ENCODE data around the gene STX10. TPM values are rescaled to one million over a fixed set of nuclear protein-coding genes. Genes with fewer than 3 reads are reported as not detected.

STX10 gene
- total and polyA plus RNA-seq, 9 of the 15 experiments (the other 6 are each of a cell fraction or from before 2014, with no cell fraction given): 0.51 to 66.3 (median 31.0) TPM

DNA sequence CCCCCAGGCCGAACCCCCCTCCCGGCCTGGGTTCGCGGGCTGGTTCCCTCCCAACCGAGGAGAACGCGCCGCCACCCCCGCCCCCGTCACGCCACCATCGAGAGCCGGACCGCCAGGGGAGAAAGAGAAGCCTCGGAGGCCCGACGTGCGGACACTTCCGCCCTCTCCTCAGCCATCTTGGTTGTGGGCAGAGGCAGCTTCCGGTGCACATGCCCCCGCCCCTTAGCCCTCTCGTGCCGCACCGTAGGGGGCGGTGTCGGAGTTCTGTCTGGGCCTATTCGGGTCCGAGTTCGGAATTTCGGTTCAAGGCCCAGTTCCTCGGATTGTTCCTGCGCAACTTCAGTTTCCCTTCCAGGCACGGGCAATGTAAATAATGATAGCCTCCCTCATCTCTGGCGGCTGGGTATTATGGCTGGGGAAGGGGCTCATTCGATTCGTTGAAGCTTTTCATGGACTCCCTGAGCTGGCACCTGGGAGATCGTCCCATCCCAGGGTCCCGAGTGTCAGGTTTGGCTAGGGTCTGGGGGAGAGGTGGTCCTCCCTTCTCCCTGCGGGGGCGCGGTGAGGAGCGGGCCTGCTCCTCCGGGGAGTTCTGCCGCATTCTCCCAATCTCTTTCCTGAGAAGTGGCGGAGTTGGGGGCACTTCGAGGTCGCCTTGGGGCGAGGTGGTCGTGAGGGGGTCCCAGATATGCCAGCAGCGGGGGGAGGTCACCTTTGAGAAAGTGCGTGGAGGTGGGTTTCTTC, at the start of gene STX10, which contains the start of gene IER2 (continued):
- TF ChIP-seq, protein P1, sequence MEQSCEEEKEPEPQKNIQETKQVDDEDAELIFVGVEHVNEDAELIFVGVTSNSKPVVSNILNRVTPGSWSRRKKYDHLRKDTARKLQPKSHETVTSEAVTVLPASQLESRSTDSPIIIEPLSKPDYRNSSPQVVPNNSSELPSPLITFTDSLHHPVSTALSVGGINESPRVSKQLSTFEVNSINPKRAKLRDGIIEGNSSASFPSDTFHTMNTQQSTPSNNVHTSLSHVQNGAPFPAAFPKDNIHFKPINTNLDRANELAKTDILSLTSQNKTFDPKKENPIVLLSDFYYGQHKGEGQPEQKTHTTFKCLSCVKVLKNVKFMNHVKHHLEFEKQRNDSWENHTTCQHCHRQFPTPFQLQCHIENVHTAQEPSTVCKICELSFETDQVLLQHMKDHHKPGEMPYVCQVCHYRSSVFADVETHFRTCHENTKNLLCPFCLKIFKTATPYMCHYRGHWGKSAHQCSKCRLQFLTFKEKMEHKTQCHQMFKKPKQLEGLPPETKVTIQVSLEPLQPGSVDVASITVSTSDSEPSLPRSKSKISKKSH (CRISPR knock-in tag; IDR thresholded peaks at IDR 0.05): no peak
- TF ChIP-seq TBL1XR1 (IDR thresholded peaks at IDR 0.05; ENCODE audit: low read length in 2 of 2) (peak in 1 of 2 experiments; percentile 37; a peak in 1 of 4 replicates), PTTG1 (tag; IDR thresholded peaks at IDR 0.05; ENCODE audit: low read depth) (no peak), RBM22 (IDR thresholded peaks at IDR 0.05; ENCODE audit: low read depth, low read length, poor library complexity, severe bottlenecking) (peak; percentile 35), PML (IDR thresholded peaks at IDR 0.05; ENCODE audit: low read length) (peak; percentile 49; the same call in 1 of the 2 replicates), PCBP1 (IDR thresholded peaks at IDR 0.05; ENCODE audit: low read depth, low read length, poor library complexity, severe bottlenecking) (no peak), HDAC8 (tag; IDR thresholded peaks at IDR 0.05) (no peak), CSDE1 (IDR thresholded peaks at IDR 0.05) (no peak), BHLHE40 (IDR thresholded peaks at IDR 0.05; ENCODE audit: low read length) (peak; percentile 99), ZC3H4 (CRISPR knock-in tag; IDR thresholded peaks at IDR 0.05; ENCODE audit: borderline replicate concordance) (peak; percentile 92; the same call in 1 of the 2 replicates), MTA1 (IDR thresholded peaks at IDR 0.05; ENCODE audit: borderline replicate concordance) (peak; percentile 17; the same call in 1 of the 2 replicates), ZBTB12 (CRISPR knock-in tag; IDR thresholded peaks at IDR 0.05) (no peak), CXXC5 (CRISPR knock-in tag; IDR thresholded peaks at IDR 0.05) (peak; percentile 97), CHCHD3 (CRISPR knock-in tag; IDR thresholded peaks at IDR 0.05) (no peak), CEBPG (CRISPR knock-in tag; IDR thresholded peaks at IDR 0.05) (peak; percentile 39; the same call in 1 of the 2 replicates), CEBPG (tag; conservative IDR thresholded peaks at IDR 0.05 in 1 of 2, IDR thresholded peaks at IDR 0.05 in 1 of 2) (no peak)
- TF ChIP-seq, protein P2, sequence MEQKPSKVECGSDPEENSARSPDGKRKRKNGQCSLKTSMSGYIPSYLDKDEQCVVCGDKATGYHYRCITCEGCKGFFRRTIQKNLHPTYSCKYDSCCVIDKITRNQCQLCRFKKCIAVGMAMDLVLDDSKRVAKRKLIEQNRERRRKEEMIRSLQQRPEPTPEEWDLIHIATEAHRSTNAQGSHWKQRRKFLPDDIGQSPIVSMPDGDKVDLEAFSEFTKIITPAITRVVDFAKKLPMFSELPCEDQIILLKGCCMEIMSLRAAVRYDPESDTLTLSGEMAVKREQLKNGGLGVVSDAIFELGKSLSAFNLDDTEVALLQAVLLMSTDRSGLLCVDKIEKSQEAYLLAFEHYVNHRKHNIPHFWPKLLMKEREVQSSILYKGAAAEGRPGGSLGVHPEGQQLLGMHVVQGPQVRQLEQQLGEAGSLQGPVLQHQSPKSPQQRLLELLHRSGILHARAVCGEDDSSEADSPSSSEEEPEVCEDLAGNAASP (IDR thresholded peaks at IDR 0.05): no peak
- TF ChIP-seq, protein P3, sequence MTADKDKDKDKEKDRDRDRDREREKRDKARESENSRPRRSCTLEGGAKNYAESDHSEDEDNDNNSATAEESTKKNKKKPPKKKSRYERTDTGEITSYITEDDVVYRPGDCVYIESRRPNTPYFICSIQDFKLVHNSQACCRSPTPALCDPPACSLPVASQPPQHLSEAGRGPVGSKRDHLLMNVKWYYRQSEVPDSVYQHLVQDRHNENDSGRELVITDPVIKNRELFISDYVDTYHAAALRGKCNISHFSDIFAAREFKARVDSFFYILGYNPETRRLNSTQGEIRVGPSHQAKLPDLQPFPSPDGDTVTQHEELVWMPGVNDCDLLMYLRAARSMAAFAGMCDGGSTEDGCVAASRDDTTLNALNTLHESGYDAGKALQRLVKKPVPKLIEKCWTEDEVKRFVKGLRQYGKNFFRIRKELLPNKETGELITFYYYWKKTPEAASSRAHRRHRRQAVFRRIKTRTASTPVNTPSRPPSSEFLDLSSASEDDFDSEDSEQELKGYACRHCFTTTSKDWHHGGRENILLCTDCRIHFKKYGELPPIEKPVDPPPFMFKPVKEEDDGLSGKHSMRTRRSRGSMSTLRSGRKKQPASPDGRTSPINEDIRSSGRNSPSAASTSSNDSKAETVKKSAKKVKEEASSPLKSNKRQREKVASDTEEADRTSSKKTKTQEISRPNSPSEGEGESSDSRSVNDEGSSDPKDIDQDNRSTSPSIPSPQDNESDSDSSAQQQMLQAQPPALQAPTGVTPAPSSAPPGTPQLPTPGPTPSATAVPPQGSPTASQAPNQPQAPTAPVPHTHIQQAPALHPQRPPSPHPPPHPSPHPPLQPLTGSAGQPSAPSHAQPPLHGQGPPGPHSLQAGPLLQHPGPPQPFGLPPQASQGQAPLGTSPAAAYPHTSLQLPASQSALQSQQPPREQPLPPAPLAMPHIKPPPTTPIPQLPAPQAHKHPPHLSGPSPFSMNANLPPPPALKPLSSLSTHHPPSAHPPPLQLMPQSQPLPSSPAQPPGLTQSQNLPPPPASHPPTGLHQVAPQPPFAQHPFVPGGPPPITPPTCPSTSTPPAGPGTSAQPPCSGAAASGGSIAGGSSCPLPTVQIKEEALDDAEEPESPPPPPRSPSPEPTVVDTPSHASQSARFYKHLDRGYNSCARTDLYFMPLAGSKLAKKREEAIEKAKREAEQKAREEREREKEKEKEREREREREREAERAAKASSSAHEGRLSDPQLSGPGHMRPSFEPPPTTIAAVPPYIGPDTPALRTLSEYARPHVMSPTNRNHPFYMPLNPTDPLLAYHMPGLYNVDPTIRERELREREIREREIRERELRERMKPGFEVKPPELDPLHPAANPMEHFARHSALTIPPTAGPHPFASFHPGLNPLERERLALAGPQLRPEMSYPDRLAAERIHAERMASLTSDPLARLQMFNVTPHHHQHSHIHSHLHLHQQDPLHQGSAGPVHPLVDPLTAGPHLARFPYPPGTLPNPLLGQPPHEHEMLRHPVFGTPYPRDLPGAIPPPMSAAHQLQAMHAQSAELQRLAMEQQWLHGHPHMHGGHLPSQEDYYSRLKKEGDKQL (CRISPR knock-in tag; IDR thresholded peaks at IDR 0.05; ENCODE audit: borderline replicate concordance): no peak

Measured in K562 (cell line).